Stimulated activated naive CD8-positive, alpha-beta T cell treated with anti-CD3 and anti-CD28 coated beads, Interleukin-15, amount 100 ng/mL, for 72 hours (primary cell): ENCODE measurements around the gene FBXW10B.
"Not testable (repeated sequence)": the region's sequence is repeated elsewhere in the genome, so short reads cannot be mapped to it uniquely, and the experiment has no call there.

Experiments used
- ATAC-seq: fragments of 150-1000 bp; cut with Tn5 transposase; 2 replicates; pipeline ENCODE4 v1.10.0; 2021; ENCODE audit warnings: mild to moderate bottlenecking, moderate library complexity
- DNase-seq, 2 donors: peaks; one replicate each; pipeline ENCODE4 v3.0.0; 2021 to 2022
- H3K27ac Mint-ChIP-seq, 2 donors: one replicate each; pipeline ENCODE4 v1.8.0; 2022; ENCODE audit warnings: mild to moderate bottlenecking in 2 of 2, mixed read lengths in 2 of 2, moderate library complexity in 2 of 2
- H3K27me3 Mint-ChIP-seq: one replicate; pipeline ENCODE4 v1.8.0; 2022; ENCODE audit warnings: mixed read lengths
- H3K4me1 Mint-ChIP-seq: one replicate; pipeline ENCODE4 v1.8.0; 2022; ENCODE audit warnings: mild to moderate bottlenecking, mixed read lengths
- H3K4me3 Mint-ChIP-seq, 2 donors: one replicate each; pipeline ENCODE4 v1.8.0; 2022; ENCODE audit warnings: mild to moderate bottlenecking in 2 of 2, mixed read lengths in 2 of 2, moderate library complexity in 1 of 2
- H3K9me3 Mint-ChIP-seq, 2 donors: one replicate each; pipeline ENCODE4 v1.8.0; 2022; ENCODE audit warnings: mixed read lengths in 2 of 2

FBXW10B gene

GRCh38 chr17:15589544-15590536 is 29.7 kb downstream of the FBXW10B start:
- DNase-seq = peak; percentile 37 to 48

GRCh38 chr17:15588017-15588416 is 31.5 kb downstream of the FBXW10B start:
- DNase-seq, H3K4me3 Mint-ChIP-seq, H3K27ac Mint-ChIP-seq, ATAC-seq, H3K9me3 Mint-ChIP-seq: not testable (repeated sequence)
- H3K4me1 Mint-ChIP-seq = peaks cover 34% of the 10 kb centered on the region
- H3K27me3 Mint-ChIP-seq = peaks cover 26% of the 10 kb centered on the region

More at GRCh38 chr17:15589544-15590536, 29.7 kb downstream of the FBXW10B start:
- ATAC-seq = peak; percentile 94
- not testable (repeated sequence) for H3K27ac Mint-ChIP-seq, H3K9me3 Mint-ChIP-seq
- peaks cover 34% of the 10 kb centered on the region for H3K4me1 Mint-ChIP-seq
- H3K4me3 Mint-ChIP-seq = peak overlapping the region; percentile 64 to 65
- peaks cover 26% of the 10 kb centered on the region for H3K27me3 Mint-ChIP-seq

- H3K9me3 Mint-ChIP-seq, H3K4me3 Mint-ChIP-seq, DNase-seq, H3K4me1 Mint-ChIP-seq, ATAC-seq, H3K27ac Mint-ChIP-seq: not testable (repeated sequence)
- H3K27me3 Mint-ChIP-seq = peaks cover 21% of the 10 kb centered on the region
These were observed 36.2 kb downstream of the FBXW10B start for GRCh38 chr17:15583313-15583712.

GRCh38 chr17:15581462-15581861 is 38.0 kb downstream of the FBXW10B start:
- not testable (repeated sequence) for H3K4me3 Mint-ChIP-seq, H3K9me3 Mint-ChIP-seq, DNase-seq, H3K27ac Mint-ChIP-seq, H3K4me1 Mint-ChIP-seq, ATAC-seq
- peaks cover 18% of the 10 kb centered on the region for H3K27me3 Mint-ChIP-seq

- not testable (repeated sequence) for H3K9me3 Mint-ChIP-seq, H3K27ac Mint-ChIP-seq, H3K4me3 Mint-ChIP-seq, DNase-seq, H3K4me1 Mint-ChIP-seq, ATAC-seq
- H3K27me3 Mint-ChIP-seq = peaks cover 22% of the 10 kb centered on the region
These were observed 42.7 kb downstream of the FBXW10B start for GRCh38 chr17:15576848-15577247.

GRCh38 chr17:15574660-15575059 is 44.8 kb downstream of the FBXW10B start:
- not testable (repeated sequence) for H3K4me3 Mint-ChIP-seq, H3K27ac Mint-ChIP-seq, ATAC-seq, H3K9me3 Mint-ChIP-seq, DNase-seq, H3K4me1 Mint-ChIP-seq
- peaks cover 22% of the 10 kb centered on the region for H3K27me3 Mint-ChIP-seq

GRCh38 chr17:15573870-15574269 is 45.6 kb downstream of the FBXW10B start:
- H3K9me3 Mint-ChIP-seq, ATAC-seq, H3K4me1 Mint-ChIP-seq, DNase-seq, H3K4me3 Mint-ChIP-seq, H3K27ac Mint-ChIP-seq: not testable (repeated sequence)
- H3K27me3 Mint-ChIP-seq = peaks cover 22% of the 10 kb centered on the region
